ENCODE data around the gene KCNC1.

The KCNC1 gene

GRCh38 chr11:17755891-17756290 is 21.3 kb downstream of the KCNC1 start:
- no peak for DNase-seq

GRCh38 chr11:17760102-17761029 is 25.8 kb downstream of the KCNC1 start:
- peak; percentile 25 for DNase-seq

GRCh38 chr11:17762309-17762974 is 27.9 kb downstream of the KCNC1 start:
- no peak for DNase-seq

GRCh38 chr11:17763244-17763643 is 28.7 kb downstream of the KCNC1 start:
- no peak for DNase-seq

GRCh38 chr11:17763703-17764102 is 29.1 kb downstream of the KCNC1 start:
- DNase-seq: no peak

GRCh38 chr11:17764446-17765218 is 30.1 kb downstream of the KCNC1 start:
- DNase-seq: no peak

GRCh38 chr11:17765356-17766072 is 30.9 kb downstream of the KCNC1 start:
- no peak for DNase-seq

GRCh38 chr11:17766073-17766359 is 31.4 kb downstream of the KCNC1 start:
- DNase-seq: no peak

GRCh38 chr11:17766590-17766989 is 32.0 kb downstream of the KCNC1 start:
- no peak for DNase-seq

GRCh38 chr11:17767301-17767885 is 32.8 kb downstream of the KCNC1 start:
- no peak for DNase-seq

- no peak for DNase-seq
Measured at GRCh38 chr11:17767914-17768313, 33.3 kb downstream of the KCNC1 start.

- no peak for DNase-seq
Measured at GRCh38 chr11:17768547-17768946, 34.0 kb downstream of the KCNC1 start.

GRCh38 chr11:17769218-17769617 is 34.6 kb downstream of the KCNC1 start:
- no peak for DNase-seq

GRCh38 chr11:17770048-17770652 is 35.6 kb downstream of the KCNC1 start:
- DNase-seq: no peak

- no peak for DNase-seq
Measured at GRCh38 chr11:17770917-17771316, 36.3 kb downstream of the KCNC1 start.

- DNase-seq: no peak
Measured at GRCh38 chr11:17771415-17771814, 36.8 kb downstream of the KCNC1 start.

GRCh38 chr11:17771841-17772401 is 37.3 kb downstream of the KCNC1 start:
- no peak for DNase-seq

GRCh38 chr11:17772704-17773600 is 38.4 kb downstream of the KCNC1 start:
- no peak for DNase-seq

- no peak for DNase-seq
Measured at GRCh38 chr11:17773674-17774073, 39.1 kb downstream of the KCNC1 start.

GRCh38 chr11:17774232-17775034 is 39.9 kb downstream of the KCNC1 start:
- no peak for DNase-seq

All from NCI-H226 (cell line).